Activated T-cell treated with anti-CD3 and anti-CD28 coated beads, Interleukin-2, amount 50 U/mL, for 1 hour (primary cell): ENCODE data around the gene MAEA.
"Not testable (repeated sequence)": the region's sequence is repeated elsewhere in the genome, so short reads cannot be mapped to it uniquely, and the experiment has no call there.

Experiments
- DNase-seq: peaks from one replicate; pipeline ENCODE4 v3.0.0-alpha.2; 2020

Gene MAEA

GRCh38 chr4:1279253-1279652, 10.4 kb upstream of the MAEA start:
- no peak for DNase-seq

- DNase-seq = no peak
These were observed 6.0 kb upstream of the MAEA start for GRCh38 chr4:1283711-1284110.

- no peak for DNase-seq
These were observed 4.4 kb upstream of the MAEA start for GRCh38 chr4:1285151-1285789.

- peak; percentile 43 for DNase-seq
These were observed 3.7 kb upstream of the MAEA start for GRCh38 chr4:1285790-1286553.

GRCh38 chr4:1288786-1289185, 905 bp upstream of the MAEA start:
- no peak for DNase-seq

- DNase-seq = no peak
These were observed 680 bp downstream of the MAEA start for GRCh38 chr4:1290165-1290977.

- DNase-seq = no peak
These were observed 1.4 kb downstream of the MAEA start for GRCh38 chr4:1291091-1291490.

GRCh38 chr4:1291996-1292702, 2.5 kb downstream of the MAEA start:
- DNase-seq = no peak

- not testable (repeated sequence) for DNase-seq
These were observed 3.0 kb downstream of the MAEA start for GRCh38 chr4:1292703-1293011.

- no peak for DNase-seq
These were observed 3.8 kb downstream of the MAEA start for GRCh38 chr4:1293531-1293941.

- DNase-seq = no peak
These were observed 4.3 kb downstream of the MAEA start for GRCh38 chr4:1293991-1294390.

- no peak for DNase-seq
These were observed 4.7 kb downstream of the MAEA start for GRCh38 chr4:1294424-1294823.

- no peak for DNase-seq
These were observed 5.2 kb downstream of the MAEA start for GRCh38 chr4:1294891-1295290.

- no peak for DNase-seq
These were observed 5.8 kb downstream of the MAEA start for GRCh38 chr4:1295405-1296055.

GRCh38 chr4:1296324-1297022, 6.8 kb downstream of the MAEA start:
- no peak for DNase-seq

GRCh38 chr4:1297023-1297395, 7.3 kb downstream of the MAEA start:
- DNase-seq = no peak

GRCh38 chr4:1297456-1298325, 8.0 kb downstream of the MAEA start:
- DNase-seq = no peak

- DNase-seq = no peak
These were observed 8.8 kb downstream of the MAEA start for GRCh38 chr4:1298461-1298860.

- DNase-seq = no peak
These were observed 9.7 kb downstream of the MAEA start for GRCh38 chr4:1299301-1299860.
